HepG2 (cell line): Measurements from ENCODE around the gene RAD50. TPM values are rescaled to one million over a fixed set of nuclear protein-coding genes. Genes with fewer than 3 reads are reported as not detected.

Experiments used
- GFI1 ChIP-seq: sonication (generic); formaldehyde crosslinking; IDR thresholded peaks from 2 replicates; pipeline ENCODE4 v1.5.0; 2020; ENCODE audit warnings: missing genetic modification reagents, mild to moderate bottlenecking, borderline replicate concordance
- HNF4G ChIP-seq, 2 experiments: sonication (generic) in 1 of 2; formaldehyde crosslinking in 1 of 2; IDR thresholded peaks; 2 replicates each; pipeline versions ENCODE4 v1.4.0 to v1.6.1; 2011 to 2020; ENCODE audit warnings: borderline replicate concordance in 2 of 2, low read depth in 2 of 2, mild to moderate bottlenecking in 2 of 2, low read length in 1 of 2, missing genetic modification reagents in 1 of 2, moderate library complexity in 1 of 2
- KDM6A ChIP-seq: IDR thresholded peaks from 2 replicates; pipeline ENCODE4 v1.6.1; 2016; ENCODE audit warnings: low read depth
- MAFK ChIP-seq, 2 experiments: IDR thresholded peaks in 1 of 2; conservative IDR thresholded peaks in 1 of 2; 2 replicates each; pipeline ENCODE4 v1.6.1; 2011; ENCODE audit warnings: improper control_type of control experiment in 2 of 2, low read length in 2 of 2
- MED8 ChIP-seq: sonication (generic); formaldehyde crosslinking; IDR thresholded peaks from 2 replicates; pipeline ENCODE4 v1.8.1; 2023; ENCODE audit warnings: mild to moderate bottlenecking, missing genetic modification reagents; ENCODE audit not compliant: insufficient replicate concordance
- MXI1 ChIP-seq: IDR thresholded peaks from 3 replicates; pipeline ENCODE4 v1.6.1; 2012; ENCODE audit warnings: low read depth, low read length, inconsistent platforms, borderline replicate concordance
- NR2F6 ChIP-seq, 2 experiments: IDR thresholded peaks; 2 replicates each; pipeline ENCODE4 v1.6.1; 2016; ENCODE audit warnings: antibody characterized with exemption in 1 of 2, mild to moderate bottlenecking in 1 of 2
- RAD51 ChIP-seq: fragments of 450-650 bp; IDR thresholded peaks from 2 replicates; pipeline ENCODE4 v1.6.1; 2016; ENCODE audit warnings: borderline replicate concordance
- RELA ChIP-seq: sonication (generic); formaldehyde crosslinking; IDR thresholded peaks from 2 replicates; pipeline ENCODE4 v1.4.0; 2020; ENCODE audit warnings: missing genetic modification reagents
- RNF2 ChIP-seq: fragments of 450-650 bp; conservative IDR thresholded peaks from 2 replicates; pipeline ENCODE4 v1.6.1; 2016; ENCODE audit warnings: low read depth
- TOE1 ChIP-seq: sonication (generic); formaldehyde crosslinking; IDR thresholded peaks from 2 replicates; pipeline ENCODE4 v1.4.0; 2020; ENCODE audit warnings: mild to moderate bottlenecking, missing genetic modification reagents
- polyA plus RNA-seq, 8 experiments: library from polyadenylated mRNA; depleted of rRNA in 3 of 8; stranded (reverse) in 7 of 8; unstranded in 1 of 8; fragments of >200 nt; fragmentation: Illumina TruSeq in 4 of 8; extraction: Trizol in 4 of 8; gene quantifications; 2 replicates each; pipeline versions ENCODE4 v1.2.1 to v1.2.3, GENCODE V29; 2011 to 2016; ENCODE audit warnings: low read depth in 4 of 8, missing spikeins in 1 of 8, mixed read lengths in 1 of 8; ENCODE audit not compliant: insufficient read depth in 1 of 8
- total RNA-seq, 5 experiments: library from RNA; depleted of rRNA; stranded (reverse); fragments of >200 nt; fragmentation: Illumina TruSeq; extraction: Trizol; gene quantifications; 2 replicates each; pipeline ENCODE4 v1.2.3, GENCODE V29; 2016; ENCODE audit warnings: low read depth in 1 of 5
- TF ChIP-seq, protein P1 (sequence below): sonication (generic); formaldehyde crosslinking; IDR thresholded peaks from 2 replicates; pipeline ENCODE4 v1.4.0; 2020; ENCODE audit warnings: mild to moderate bottlenecking, missing genetic modification reagents
- TF ChIP-seq, protein P2 (sequence below): sonication (generic); formaldehyde crosslinking; IDR thresholded peaks from 2 replicates; pipeline ENCODE4 v1.8.1; 2023; ENCODE audit warnings: missing genetic modification reagents, mild to moderate bottlenecking, borderline replicate concordance
- TF ChIP-seq, protein P3 (sequence below): IDR thresholded peaks from 2 replicates; pipeline ENCODE4 v1.6.1; 2016; ENCODE audit warnings: control low read depth
- TF ChIP-seq, protein P4 (sequence below): sonication (generic); formaldehyde crosslinking; conservative IDR thresholded peaks from 2 replicates; pipeline ENCODE4 v1.8.0; 2022; ENCODE audit warnings: low read depth, missing genetic modification reagents
- TF ChIP-seq, protein P5 (sequence below): sonication (generic); formaldehyde crosslinking; IDR thresholded peaks from 2 replicates; pipeline ENCODE4 v1.9.0; 2022; ENCODE audit warnings: missing genetic modification reagents, mild to moderate bottlenecking, borderline replicate concordance

Gene RAD50
- total and polyA plus RNA-seq, 2 of the 13 experiments (the other 11 are each of a cell fraction or from before 2014, with no cell fraction given), result 19.2 to 23.4 TPM

DNA sequence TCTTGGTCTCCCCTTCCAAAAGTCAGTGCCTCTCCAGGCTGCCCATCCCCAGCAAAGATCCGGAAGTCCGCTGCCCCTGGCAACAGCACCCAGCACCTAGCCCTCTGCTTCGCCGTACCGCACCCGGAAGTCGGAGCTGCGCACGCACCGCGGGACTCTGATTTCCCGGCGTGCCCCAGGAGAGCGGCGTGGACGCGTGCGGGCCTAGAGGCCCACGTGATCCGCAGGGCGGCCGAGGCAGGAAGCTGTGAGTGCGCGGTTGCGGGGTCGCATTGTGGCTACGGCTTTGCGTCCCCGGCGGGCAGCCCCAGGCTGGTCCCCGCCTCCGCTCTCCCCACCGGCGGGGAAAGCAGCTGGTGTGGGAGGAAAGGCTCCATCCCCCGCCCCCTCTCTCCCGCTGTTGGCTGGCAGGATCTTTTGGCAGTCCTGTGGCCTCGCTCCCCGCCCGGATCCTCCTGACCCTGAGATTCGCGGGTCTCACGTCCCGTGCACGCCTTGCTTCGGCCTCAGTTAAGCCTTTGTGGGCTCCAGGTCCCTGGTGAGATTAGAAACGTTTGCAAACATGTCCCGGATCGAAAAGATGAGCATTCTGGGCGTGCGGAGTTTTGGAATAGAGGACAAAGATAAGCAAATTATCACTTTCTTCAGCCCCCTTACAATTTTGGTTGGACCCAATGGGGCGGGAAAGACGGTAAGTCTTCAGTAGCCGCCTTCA, at the start of gene RAD50 (continued):
- TF ChIP-seq, protein P1, sequence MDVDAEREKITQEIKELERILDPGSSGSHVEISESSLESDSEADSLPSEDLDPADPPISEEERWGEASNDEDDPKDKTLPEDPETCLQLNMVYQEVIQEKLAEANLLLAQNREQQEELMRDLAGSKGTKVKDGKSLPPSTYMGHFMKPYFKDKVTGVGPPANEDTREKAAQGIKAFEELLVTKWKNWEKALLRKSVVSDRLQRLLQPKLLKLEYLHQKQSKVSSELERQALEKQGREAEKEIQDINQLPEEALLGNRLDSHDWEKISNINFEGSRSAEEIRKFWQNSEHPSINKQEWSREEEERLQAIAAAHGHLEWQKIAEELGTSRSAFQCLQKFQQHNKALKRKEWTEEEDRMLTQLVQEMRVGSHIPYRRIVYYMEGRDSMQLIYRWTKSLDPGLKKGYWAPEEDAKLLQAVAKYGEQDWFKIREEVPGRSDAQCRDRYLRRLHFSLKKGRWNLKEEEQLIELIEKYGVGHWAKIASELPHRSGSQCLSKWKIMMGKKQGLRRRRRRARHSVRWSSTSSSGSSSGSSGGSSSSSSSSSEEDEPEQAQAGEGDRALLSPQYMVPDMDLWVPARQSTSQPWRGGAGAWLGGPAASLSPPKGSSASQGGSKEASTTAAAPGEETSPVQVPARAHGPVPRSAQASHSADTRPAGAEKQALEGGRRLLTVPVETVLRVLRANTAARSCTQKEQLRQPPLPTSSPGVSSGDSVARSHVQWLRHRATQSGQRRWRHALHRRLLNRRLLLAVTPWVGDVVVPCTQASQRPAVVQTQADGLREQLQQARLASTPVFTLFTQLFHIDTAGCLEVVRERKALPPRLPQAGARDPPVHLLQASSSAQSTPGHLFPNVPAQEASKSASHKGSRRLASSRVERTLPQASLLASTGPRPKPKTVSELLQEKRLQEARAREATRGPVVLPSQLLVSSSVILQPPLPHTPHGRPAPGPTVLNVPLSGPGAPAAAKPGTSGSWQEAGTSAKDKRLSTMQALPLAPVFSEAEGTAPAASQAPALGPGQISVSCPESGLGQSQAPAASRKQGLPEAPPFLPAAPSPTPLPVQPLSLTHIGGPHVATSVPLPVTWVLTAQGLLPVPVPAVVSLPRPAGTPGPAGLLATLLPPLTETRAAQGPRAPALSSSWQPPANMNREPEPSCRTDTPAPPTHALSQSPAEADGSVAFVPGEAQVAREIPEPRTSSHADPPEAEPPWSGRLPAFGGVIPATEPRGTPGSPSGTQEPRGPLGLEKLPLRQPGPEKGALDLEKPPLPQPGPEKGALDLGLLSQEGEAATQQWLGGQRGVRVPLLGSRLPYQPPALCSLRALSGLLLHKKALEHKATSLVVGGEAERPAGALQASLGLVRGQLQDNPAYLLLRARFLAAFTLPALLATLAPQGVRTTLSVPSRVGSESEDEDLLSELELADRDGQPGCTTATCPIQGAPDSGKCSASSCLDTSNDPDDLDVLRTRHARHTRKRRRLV, result peak; percentile 93
- TF ChIP-seq, protein P2, sequence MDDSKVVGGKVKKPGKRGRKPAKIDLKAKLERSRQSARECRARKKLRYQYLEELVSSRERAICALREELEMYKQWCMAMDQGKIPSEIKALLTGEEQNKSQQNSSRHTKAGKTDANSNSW (CRISPR knock-in tag), result peak; percentile 94; the same call in 1 of the 2 replicates
- TF ChIP-seq RAD51 (peak; percentile 81), MAFK (conservative IDR thresholded peaks at IDR 0.05 in 1 of 2, IDR thresholded peaks at IDR 0.05 in 1 of 2; ENCODE audit: low read length in 2 of 2) (no peak), RNF2 (peak; percentile 96), NR2F6 (IDR thresholded peaks at IDR 0.05) (no peak; the same call in 1 of the 2 replicates), NR2F6 (CRISPR knock-in tag; IDR thresholded peaks at IDR 0.05) (peak; percentile 77; the same call in 1 of the 2 replicates), TOE1 (CRISPR knock-in tag) (peak; percentile 51; the same call in 1 of the 2 replicates), MED8 (CRISPR knock-in tag) (peak; percentile 80), RELA (CRISPR knock-in tag) (0 out of 2 replicates have a peak, but pooled peaks have one; percentile 66), KDM6A (CRISPR knock-in tag) (no peak), GFI1 (CRISPR knock-in tag) (peak; percentile 90), MXI1 (peak; percentile 94; the same call in 2 of the 3 replicates), HNF4G (IDR thresholded peaks at IDR 0.05; ENCODE audit: borderline replicate concordance, low read depth, low read length) (0 out of 2 replicates have a peak, but pooled peaks have one; percentile 5), HNF4G (CRISPR knock-in tag; IDR thresholded peaks at IDR 0.05; ENCODE audit: borderline replicate concordance, low read depth) (peak; percentile 80; the same call in 1 of the 2 replicates)
- TF ChIP-seq, protein P3, sequence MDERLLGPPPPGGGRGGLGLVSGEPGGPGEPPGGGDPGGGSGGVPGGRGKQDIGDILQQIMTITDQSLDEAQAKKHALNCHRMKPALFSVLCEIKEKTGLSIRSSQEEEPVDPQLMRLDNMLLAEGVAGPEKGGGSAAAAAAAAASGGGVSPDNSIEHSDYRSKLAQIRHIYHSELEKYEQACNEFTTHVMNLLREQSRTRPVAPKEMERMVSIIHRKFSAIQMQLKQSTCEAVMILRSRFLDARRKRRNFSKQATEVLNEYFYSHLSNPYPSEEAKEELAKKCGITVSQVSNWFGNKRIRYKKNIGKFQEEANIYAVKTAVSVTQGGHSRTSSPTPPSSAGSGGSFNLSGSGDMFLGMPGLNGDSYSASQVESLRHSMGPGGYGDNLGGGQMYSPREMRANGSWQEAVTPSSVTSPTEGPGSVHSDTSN (CRISPR knock-in tag), result no peak
- TF ChIP-seq, protein P4, sequence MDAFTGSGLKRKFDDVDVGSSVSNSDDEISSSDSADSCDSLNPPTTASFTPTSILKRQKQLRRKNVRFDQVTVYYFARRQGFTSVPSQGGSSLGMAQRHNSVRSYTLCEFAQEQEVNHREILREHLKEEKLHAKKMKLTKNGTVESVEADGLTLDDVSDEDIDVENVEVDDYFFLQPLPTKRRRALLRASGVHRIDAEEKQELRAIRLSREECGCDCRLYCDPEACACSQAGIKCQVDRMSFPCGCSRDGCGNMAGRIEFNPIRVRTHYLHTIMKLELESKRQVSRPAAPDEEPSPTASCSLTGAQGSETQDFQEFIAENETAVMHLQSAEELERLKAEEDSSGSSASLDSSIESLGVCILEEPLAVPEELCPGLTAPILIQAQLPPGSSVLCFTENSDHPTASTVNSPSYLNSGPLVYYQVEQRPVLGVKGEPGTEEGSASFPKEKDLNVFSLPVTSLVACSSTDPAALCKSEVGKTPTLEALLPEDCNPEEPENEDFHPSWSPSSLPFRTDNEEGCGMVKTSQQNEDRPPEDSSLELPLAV (CRISPR knock-in tag), result peak; percentile 82; the same call in 1 of the 2 replicates
- TF ChIP-seq, protein P5, sequence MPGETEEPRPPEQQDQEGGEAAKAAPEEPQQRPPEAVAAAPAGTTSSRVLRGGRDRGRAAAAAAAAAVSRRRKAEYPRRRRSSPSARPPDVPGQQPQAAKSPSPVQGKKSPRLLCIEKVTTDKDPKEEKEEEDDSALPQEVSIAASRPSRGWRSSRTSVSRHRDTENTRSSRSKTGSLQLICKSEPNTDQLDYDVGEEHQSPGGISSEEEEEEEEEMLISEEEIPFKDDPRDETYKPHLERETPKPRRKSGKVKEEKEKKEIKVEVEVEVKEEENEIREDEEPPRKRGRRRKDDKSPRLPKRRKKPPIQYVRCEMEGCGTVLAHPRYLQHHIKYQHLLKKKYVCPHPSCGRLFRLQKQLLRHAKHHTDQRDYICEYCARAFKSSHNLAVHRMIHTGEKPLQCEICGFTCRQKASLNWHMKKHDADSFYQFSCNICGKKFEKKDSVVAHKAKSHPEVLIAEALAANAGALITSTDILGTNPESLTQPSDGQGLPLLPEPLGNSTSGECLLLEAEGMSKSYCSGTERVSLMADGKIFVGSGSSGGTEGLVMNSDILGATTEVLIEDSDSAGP (CRISPR knock-in tag), result peak; percentile 96
- TF ChIP-seq, all 625 proteins: peak for 429
